HG03432 (cell line): ENCODE data around the gene SIRPG.
"Not testable (repeated sequence)": the region's sequence is repeated elsewhere in the genome, so short reads cannot be mapped to it uniquely, and the experiment has no call there.

Experiments
- ATAC-seq: cut with Tn5 transposase; IDR thresholded peaks from one replicate; pipeline ENCODE4 v1.9.1; 2021; ENCODE audit warnings: mild to moderate bottlenecking, moderate library complexity; ENCODE audit not compliant: unreplicated experiment

Gene SIRPG

DNA sequence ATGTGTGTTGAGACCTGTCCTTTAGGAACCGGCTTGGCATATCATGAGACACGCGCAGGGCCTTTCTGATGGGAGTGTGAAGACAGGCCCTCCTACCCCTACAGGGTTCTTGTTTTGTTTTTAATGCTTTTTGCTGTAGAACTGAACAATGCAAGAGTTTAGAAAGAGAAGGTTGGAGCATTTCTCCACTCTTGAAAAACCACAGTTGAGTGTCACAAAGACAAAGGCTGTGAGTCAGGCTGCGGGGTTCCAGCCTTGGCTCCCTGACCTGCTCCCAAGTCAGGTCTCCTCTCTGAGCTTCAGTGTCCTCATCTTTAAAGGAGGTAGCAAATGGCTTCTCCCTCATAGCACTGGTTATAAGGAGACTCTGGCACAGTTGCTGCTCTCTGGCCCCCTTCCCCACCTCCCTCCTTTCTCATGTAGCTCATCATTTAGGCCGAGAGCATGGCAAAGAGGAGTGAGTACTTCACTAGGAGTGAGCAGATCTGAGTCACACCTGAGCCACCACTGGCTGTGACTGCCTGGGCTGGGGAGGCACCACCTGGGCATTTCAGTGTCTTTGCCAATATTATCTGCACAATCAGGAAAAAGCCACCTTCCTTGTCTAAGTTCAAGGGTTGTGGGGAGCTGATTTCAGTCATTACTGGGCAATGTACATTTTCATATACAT lies 48.8 kb downstream of the SIRPG start:
- ATAC-seq, result not testable (repeated sequence)

- no peak for ATAC-seq
Measured at GRCh38 chr20:1600736-1601135, 56.8 kb downstream of the SIRPG start.

GRCh38 chr20:1595333-1595732 lies 62.2 kb downstream of the SIRPG start:
- no peak for ATAC-seq

DNA sequence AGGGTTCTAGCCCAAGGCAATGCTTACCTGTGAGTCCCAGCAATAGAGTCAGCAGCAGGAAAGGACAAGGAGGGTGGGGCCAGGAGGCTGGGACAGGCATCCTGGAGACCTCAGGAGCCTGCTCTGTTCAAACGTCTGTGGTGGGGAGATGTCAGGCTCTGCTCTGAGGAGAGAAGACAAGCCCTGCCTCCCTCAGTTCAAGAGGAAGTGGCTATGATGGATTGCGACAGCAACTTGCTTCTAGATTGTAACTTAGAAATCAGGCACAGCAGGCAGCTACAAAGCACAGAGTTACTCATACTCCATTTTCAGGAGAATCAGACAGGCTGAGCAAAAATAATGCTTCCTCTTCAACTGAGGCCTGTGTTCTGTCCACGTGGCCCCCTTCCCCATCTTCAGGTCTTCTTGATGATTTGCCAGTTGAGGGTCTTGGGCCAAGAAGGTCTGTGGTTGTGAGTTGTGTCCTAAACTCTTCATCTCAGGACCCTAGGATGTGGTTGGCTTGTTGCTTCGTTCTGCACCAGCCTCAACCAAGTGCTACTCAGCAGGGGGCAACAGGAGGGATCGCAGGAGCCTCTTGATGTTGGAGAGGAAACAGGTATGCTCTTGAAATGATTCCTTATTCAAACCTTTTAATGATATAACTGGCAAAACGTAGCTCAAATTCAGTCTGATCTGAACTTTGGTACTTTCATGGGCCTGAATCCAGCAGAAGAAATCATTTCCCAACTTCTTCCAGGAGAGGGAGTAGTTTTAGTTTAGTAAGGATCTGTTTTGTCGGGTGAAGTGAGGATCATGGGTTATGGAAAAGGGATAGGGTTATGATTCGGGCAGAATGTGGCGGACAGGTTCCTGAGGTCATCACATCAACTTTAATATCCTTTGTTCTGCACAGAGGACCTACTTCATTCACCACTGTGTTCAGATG lies 68.8 kb downstream of the SIRPG start:
- no peak for ATAC-seq

DNA sequence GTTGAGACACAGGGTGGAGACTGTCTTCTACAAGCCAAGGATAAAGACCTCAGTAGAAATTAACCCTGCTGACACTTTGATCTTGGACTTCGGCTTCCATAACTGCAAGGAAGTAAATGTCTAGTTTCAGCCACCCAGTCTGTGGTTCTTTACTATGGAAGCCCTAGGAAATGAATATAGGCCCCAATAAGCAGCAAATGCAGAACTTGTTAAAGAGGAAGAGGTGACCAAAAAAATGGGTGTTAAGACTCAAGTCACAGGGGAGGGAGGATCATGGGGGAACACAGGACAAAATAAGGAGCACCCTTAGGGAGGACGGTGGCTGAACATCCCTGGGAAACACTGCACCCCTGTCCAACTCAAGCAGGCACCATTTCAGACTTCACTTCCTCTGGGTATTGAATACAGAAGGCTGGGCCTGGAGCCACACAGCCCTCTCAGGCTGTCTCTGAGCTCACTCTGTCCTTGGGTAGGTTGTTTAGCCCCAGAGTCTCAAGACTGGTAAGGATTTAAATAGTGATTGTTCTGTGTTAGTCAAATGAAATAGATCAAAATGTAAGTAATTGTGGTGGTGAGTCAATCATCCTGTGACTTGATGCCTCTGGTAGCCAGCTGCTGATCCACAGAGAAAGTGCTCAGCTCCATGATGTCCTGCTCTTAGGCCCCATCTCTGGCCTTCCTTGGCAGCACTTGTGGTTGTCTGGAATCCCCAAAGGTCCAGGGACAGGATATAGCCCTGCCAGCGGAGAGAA lies 69.6 kb downstream of the SIRPG start:
- no peak for ATAC-seq

- ATAC-seq, result no peak
Measured at GRCh38 chr20:1579488-1579887, 78.1 kb downstream of the SIRPG start.
